Glutamatergic neuron (in vitro differentiated cells): ENCODE data around the gene ISCA2. TPM values are rescaled to one million over a fixed set of nuclear protein-coding genes. Genes with fewer than 3 reads are reported as not detected.

Experiments used
- DNase-seq: peaks from one replicate; pipeline ENCODE4 v3.0.0; 2022
- H3K27ac Mint-ChIP-seq: one replicate; pipeline ENCODE4 v1.8.0; 2020; ENCODE audit warnings: mild to moderate bottlenecking, mixed read lengths, inconsistent platforms; ENCODE audit not compliant: unreplicated experiment
- H3K27me3 Mint-ChIP-seq: one replicate; pipeline ENCODE4 v1.8.0; 2020; ENCODE audit warnings: mild to moderate bottlenecking, moderate library complexity, mixed read lengths, inconsistent platforms; ENCODE audit not compliant: unreplicated experiment
- H3K36me3 Mint-ChIP-seq: one replicate; pipeline ENCODE4 v1.8.0; 2020; ENCODE audit warnings: mild to moderate bottlenecking, mixed read lengths, inconsistent platforms; ENCODE audit not compliant: unreplicated experiment
- H3K4me1 Mint-ChIP-seq: one replicate; pipeline ENCODE4 v1.8.0; 2020; ENCODE audit warnings: mild to moderate bottlenecking, low read depth, mixed read lengths, inconsistent platforms; ENCODE audit not compliant: unreplicated experiment
- H3K4me3 Mint-ChIP-seq: one replicate; pipeline ENCODE4 v1.8.0; 2020; ENCODE audit warnings: mild to moderate bottlenecking, mixed read lengths, inconsistent platforms; ENCODE audit not compliant: unreplicated experiment
- H3K9me3 Mint-ChIP-seq: one replicate; pipeline ENCODE4 v1.8.0; 2020; ENCODE audit warnings: mild to moderate bottlenecking, moderate library complexity, mixed read lengths, inconsistent platforms; ENCODE audit not compliant: unreplicated experiment
- CTCF ChIP-seq: fragments of 200-600 bp; sonication (generic); IDR thresholded peaks from one replicate; pipeline ENCODE4 v1.5.0; 2021; ENCODE audit not compliant: partially characterized antibody, unreplicated experiment
- total RNA-seq: library from RNA; stranded (reverse); fragmentation: NEBNext Ultra II Directional; extraction: Animal tissue kit (Norgen Biotek cat#: 25700); gene quantifications from one replicate; pipeline ENCODE4 v1.2.1, GENCODE V29; 2021; ENCODE audit not compliant: unreplicated experiment

ISCA2 gene
- total RNA-seq, 1 donor from 2014 or later, result 14.8 TPM

- Mint-ChIP-seq H3K36me3 (no peaks in the 10 kb centered on the region), H3K9me3 (peaks cover 4% of the 10 kb centered on the region), H3K4me1 (peaks cover 3% of the 10 kb centered on the region), H3K4me3 (no peak overlapping the region), H3K27me3 (peaks cover 9% of the 10 kb centered on the region), H3K27ac (no peak overlapping the region)
- no peak for DNase-seq
- TF ChIP-seq CTCF, result no peak
These were observed 52.9 kb downstream of the ISCA2 start for GRCh38 chr14:74546416-74546815.

Other genes with a start within 250 kb of the ISCA2 start
- 73.7 TPM for gene ABCD4, start 190.8 kb upstream of the ISCA2 start, total RNA-seq
- gene VRTN, start 145.3 kb upstream of the ISCA2 start, total RNA-seq, result 0.15 TPM
- gene SYNDIG1L, start 67.6 kb upstream of the ISCA2 start, total RNA-seq, result 1.5 TPM
- 17.6 TPM for gene NPC2, start 460 bp upstream of the ISCA2 start, total RNA-seq
- gene LTBP2, start 118.5 kb downstream of the ISCA2 start, total RNA-seq, result 1.2 TPM
- 69.7 TPM for gene AREL1, start 219.3 kb downstream of the ISCA2 start, total RNA-seq
- gene FCF1, start 219.4 kb downstream of the ISCA2 start, total RNA-seq, result 39.9 TPM